HT-29 (cell line): Measurements from ENCODE around the gene ZNF385D. TPM values are rescaled to one million over a fixed set of nuclear protein-coding genes. Genes with fewer than 3 reads are reported as not detected.
"Not testable (repeated sequence)": the region's sequence is repeated elsewhere in the genome, so short reads cannot be mapped to it uniquely, and the experiment has no call there.

Experiments used
- DNase-seq: peaks from one replicate; pipeline ENCODE4 v3.0.0-alpha.2; 2015; ENCODE audit warnings: low spot score
- total RNA-seq: library from RNA; depleted of rRNA; stranded (reverse); fragments of >200 nt; shearing (Covaris generic); gene quantifications from 2 replicates; pipeline ENCODE4 v1.2.3, GENCODE V29; 2014

Gene ZNF385D
- total RNA-seq, 1 experiment from 2014 or later: not detected

GRCh38 chr3:21515417-21515816, 235.6 kb downstream of the ZNF385D start:
- DNase-seq: no peak

DNA sequence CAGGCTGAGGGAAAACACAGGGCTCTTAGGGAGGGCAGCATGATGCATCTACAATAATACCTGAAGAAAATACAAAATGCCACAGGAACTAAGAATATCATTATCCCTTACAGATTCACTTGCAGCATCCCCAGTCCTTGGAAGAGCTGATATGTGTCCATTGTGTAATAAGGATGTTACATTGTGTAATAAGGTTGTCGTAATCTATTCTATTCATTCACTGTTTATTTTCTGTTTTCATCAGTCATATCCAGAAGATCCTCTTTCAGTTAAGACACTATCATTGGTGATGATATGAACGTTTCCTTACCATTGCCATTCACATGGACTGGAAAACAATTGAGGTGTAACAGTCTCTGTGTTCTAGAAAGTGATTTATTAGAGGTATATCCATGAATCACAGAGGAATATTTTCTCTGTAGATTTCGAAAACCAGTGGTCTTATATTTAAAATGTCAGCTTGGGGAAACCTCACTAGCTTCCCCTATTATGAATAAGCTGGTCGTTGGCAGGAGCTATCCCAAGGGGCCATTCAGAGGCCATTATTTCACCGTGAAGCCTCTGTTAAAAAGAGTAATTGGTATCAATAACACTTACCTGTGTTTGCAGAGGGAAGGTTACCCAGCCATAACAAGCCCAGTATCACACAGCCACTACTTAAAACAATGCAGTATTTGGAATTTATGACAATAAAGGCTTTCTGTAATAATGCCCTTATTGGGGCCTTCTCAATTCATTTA, 241.1 kb downstream of the ZNF385D start:
- no peak for DNase-seq

GRCh38 chr3:21508246-21508645, 242.8 kb downstream of the ZNF385D start:
- no peak for DNase-seq

GRCh38 chr3:21505711-21506460, 245.1 kb downstream of the ZNF385D start:
- DNase-seq: no peak

DNA sequence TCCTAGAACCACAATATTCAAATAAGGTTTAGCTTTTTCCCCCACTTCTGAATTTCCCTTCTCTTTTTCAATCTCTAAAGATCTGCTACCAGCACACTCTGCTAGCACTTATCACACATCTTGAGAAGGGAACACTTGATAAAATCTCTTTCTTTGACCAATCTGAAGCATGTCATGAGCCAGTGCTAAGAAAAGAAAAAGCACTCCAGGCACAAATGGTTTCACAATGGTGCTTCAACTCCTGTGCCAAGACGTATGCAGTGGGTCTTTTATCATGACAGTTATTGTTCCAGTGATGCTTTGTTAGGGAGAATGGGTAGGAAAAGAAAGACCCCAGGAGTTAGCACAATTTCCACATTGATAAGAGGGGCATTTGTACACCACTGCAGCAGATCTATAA, 248.4 kb downstream of the ZNF385D start:
- no peak for DNase-seq

GRCh38 chr3:21500834-21501233, 250.2 kb downstream of the ZNF385D start:
- no peak for DNase-seq

GRCh38 chr3:21490671-21491070, 260.3 kb downstream of the ZNF385D start:
- not testable (repeated sequence) for DNase-seq

GRCh38 chr3:21487520-21487919, 263.5 kb downstream of the ZNF385D start:
- DNase-seq: no peak

- DNase-seq: not testable (repeated sequence)
These were observed 264.7 kb downstream of the ZNF385D start for GRCh38 chr3:21486024-21486935.

- no peak for DNase-seq
These were observed 266.2 kb downstream of the ZNF385D start for GRCh38 chr3:21484828-21485144.

GRCh38 chr3:21484057-21484827, 266.8 kb downstream of the ZNF385D start:
- DNase-seq: peak; percentile 61

- DNase-seq: no peak
These were observed 269.0 kb downstream of the ZNF385D start for GRCh38 chr3:21481991-21482390.

DNA sequence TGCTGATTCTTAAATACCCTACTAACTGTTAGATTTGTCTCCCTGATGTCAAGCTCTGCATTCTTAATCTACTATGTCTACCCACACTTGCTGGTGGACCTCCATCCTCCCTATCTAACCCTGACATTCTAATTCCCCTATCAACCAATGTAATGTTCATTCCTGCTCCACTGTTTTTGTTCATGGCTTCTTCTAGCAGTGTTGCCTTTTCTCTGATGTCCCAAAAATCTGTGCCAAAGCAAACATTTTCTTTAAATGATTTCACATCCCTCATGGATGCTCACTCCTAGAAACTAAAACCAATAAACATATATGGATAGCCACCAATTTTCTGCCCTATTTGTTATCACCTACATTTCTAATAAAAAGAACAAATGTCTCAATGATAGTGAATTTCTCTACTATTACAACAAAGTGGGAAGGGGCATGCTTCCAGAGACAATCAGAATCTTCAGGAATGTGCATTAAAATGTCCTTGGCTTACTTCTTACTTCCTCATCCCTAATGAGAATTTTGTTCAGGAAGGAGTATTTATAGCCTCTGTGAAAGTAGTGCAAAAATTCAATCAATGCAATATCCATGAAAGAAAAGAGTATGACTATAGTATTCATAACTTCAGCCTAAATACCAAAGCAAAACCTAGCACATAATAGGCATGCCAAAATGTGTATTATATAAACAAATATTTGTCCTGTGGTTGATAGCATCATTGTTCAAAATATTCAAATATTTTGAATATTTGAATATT, 273.3 kb downstream of the ZNF385D start:
- DNase-seq: no peak

- no peak for DNase-seq
These were observed 284.5 kb downstream of the ZNF385D start for GRCh38 chr3:21466476-21466875.

DNA sequence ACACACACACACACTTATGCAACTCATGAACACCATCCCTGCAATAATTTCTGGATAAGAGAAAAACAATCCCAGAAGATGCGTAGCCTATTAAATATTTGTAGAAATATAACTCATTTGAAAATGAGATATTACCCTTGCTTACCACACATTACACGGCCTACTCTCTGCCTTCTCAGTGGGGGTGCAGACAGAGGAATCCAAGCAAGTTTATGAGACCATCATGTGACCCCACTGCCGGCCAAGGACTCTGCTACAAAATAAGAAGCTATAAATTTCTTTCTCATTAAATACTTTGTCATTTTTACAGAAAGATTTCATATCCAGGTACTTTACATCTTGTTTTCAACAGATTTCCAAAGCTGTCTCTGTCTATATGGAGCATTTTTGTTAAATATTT, 286.3 kb downstream of the ZNF385D start:
- DNase-seq: no peak

- DNase-seq: no peak
These were observed 287.7 kb downstream of the ZNF385D start for GRCh38 chr3:21463319-21463718.

GRCh38 chr3:21462141-21462540, 288.9 kb downstream of the ZNF385D start:
- no peak for DNase-seq

- DNase-seq: no peak
These were observed 293.9 kb downstream of the ZNF385D start for GRCh38 chr3:21457084-21457483.

DNA sequence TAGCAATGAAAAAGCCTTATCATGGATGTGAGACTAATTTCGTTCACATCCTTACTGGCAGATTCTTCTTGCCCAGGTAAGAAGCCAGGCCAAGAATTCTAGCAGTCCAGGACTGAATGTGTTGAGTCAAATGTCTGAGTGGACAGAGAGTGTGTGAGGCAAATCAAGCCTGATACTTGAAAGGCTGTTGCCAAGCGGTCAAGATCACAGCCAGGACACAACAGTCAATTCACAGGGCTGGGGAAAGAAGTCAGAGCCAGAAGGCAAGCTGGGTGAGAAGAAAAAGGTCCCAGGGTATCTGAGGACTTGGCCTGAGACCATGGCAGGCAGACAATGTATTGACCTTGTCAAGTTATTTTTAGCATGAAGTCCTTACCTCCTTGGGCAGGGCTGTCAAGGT, 301.3 kb downstream of the ZNF385D start:
- no peak for DNase-seq

DNA sequence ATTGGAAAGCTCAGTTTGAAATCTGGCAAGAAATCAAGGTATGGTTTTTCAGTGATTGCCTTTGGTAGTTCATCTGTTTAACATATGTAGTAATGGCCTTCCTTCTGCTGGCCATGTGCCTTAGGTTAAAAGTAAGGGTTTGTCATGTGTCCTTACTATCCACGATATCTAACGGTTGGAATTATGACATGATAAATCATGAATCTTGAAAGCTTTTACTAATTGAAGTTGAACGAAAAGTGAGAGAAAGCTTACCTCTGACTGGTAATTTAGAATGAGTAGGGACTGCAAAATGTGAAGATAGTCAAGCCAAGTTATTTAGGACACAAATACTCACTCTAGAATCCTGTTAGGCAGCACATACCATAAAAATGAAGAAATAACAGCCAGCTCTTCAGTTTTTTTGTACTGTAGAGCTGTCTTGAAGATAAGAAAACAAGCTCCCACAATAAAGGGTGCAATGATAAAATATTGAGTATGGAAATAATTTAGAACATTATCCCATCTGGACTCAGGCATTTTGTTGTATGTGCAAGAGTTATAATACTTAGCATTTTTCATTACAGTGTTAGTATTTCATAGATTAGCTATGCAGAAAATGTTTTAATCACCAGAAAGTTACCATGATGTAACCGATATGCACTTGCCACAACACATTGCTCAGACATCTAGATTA, 303.4 kb downstream of the ZNF385D start:
- no peak for DNase-seq
